H1 (cell line): Measurements from ENCODE around the gene ZNF609. TPM values are rescaled to one million over a fixed set of nuclear protein-coding genes. Genes with fewer than 3 reads are reported as not detected.

Experiments used
- CTBP2 ChIP-seq: IDR thresholded peaks from 2 replicates; pipeline ENCODE4 v1.7.0; 2011; ENCODE audit warnings: borderline replicate concordance, mild to moderate bottlenecking, moderate library complexity, mixed read lengths, low read length; ENCODE audit not compliant: insufficient read depth, insufficient read length
- EGR1 ChIP-seq: IDR thresholded peaks from 2 replicates; pipeline ENCODE4 v1.6.1; 2011; ENCODE audit warnings: low read depth, low read length, borderline replicate concordance
- NANOG ChIP-seq: IDR thresholded peaks from 2 replicates; pipeline ENCODE4 v1.6.1; 2011; ENCODE audit warnings: low read length, low read depth, mild to moderate bottlenecking, inconsistent platforms; ENCODE audit not compliant: insufficient read depth, poor library complexity, severe bottlenecking
- POU5F1 ChIP-seq: IDR thresholded peaks from 2 replicates; pipeline ENCODE4 v1.6.1; 2011; ENCODE audit warnings: low read depth, mild to moderate bottlenecking, low read length, moderate library complexity
- SUZ12 ChIP-seq: fragments of 200-600 bp; sonication (generic); IDR thresholded peaks from 2 replicates; pipeline ENCODE4 v1.6.1; 2012; ENCODE audit warnings: mild to moderate bottlenecking, inconsistent platforms, low read length, moderate library complexity, mixed read lengths
- TCF12 ChIP-seq: IDR thresholded peaks from 2 replicates; pipeline ENCODE4 v1.6.1; 2011; ENCODE audit warnings: low read depth, mild to moderate bottlenecking, low read length
- polyA plus RNA-seq, 7 experiments: library from polyadenylated mRNA; depleted of rRNA in 3 of 7; stranded (reverse) in 5 of 7; unstranded in 2 of 7; fragments of >200 nt in 5 of 7; fragments of 200-250 nt in 2 of 7; gene quantifications; 1 replicate in 5 of 7; 2 replicates in 1 of 7; 4 replicates in 1 of 7; pipeline versions ENCODE4 v1.2.1 to v1.2.3, GENCODE V29; 2011 to 2013; ENCODE audit warnings: missing spikeins in 2 of 7, mixed read lengths in 2 of 7
- total RNA-seq: library from RNA; stranded (reverse); fragmentation: NEBNext Ultra II Directional; extraction: Animal tissue kit (Norgen Biotek cat#: 25700); gene quantifications from 2 replicates; pipeline ENCODE4 v1.2.1, GENCODE V29; 2021
- TF ChIP-seq, protein P1 (sequence below): fragments of 300-600 bp; sonication (generic); IDR thresholded peaks from 2 replicates; pipeline ENCODE4 v1.7.1; 2012; ENCODE audit warnings: low read length, moderate library complexity, mild to moderate bottlenecking, inconsistent platforms; ENCODE audit not compliant: insufficient replicate concordance

Gene ZNF609
- total and polyA plus RNA-seq, 2 of the 8 experiments (the other 6 are each of a cell fraction or from before 2014, with no cell fraction given): 15.5 to 47.8 TPM

- TF ChIP-seq, protein P1, sequence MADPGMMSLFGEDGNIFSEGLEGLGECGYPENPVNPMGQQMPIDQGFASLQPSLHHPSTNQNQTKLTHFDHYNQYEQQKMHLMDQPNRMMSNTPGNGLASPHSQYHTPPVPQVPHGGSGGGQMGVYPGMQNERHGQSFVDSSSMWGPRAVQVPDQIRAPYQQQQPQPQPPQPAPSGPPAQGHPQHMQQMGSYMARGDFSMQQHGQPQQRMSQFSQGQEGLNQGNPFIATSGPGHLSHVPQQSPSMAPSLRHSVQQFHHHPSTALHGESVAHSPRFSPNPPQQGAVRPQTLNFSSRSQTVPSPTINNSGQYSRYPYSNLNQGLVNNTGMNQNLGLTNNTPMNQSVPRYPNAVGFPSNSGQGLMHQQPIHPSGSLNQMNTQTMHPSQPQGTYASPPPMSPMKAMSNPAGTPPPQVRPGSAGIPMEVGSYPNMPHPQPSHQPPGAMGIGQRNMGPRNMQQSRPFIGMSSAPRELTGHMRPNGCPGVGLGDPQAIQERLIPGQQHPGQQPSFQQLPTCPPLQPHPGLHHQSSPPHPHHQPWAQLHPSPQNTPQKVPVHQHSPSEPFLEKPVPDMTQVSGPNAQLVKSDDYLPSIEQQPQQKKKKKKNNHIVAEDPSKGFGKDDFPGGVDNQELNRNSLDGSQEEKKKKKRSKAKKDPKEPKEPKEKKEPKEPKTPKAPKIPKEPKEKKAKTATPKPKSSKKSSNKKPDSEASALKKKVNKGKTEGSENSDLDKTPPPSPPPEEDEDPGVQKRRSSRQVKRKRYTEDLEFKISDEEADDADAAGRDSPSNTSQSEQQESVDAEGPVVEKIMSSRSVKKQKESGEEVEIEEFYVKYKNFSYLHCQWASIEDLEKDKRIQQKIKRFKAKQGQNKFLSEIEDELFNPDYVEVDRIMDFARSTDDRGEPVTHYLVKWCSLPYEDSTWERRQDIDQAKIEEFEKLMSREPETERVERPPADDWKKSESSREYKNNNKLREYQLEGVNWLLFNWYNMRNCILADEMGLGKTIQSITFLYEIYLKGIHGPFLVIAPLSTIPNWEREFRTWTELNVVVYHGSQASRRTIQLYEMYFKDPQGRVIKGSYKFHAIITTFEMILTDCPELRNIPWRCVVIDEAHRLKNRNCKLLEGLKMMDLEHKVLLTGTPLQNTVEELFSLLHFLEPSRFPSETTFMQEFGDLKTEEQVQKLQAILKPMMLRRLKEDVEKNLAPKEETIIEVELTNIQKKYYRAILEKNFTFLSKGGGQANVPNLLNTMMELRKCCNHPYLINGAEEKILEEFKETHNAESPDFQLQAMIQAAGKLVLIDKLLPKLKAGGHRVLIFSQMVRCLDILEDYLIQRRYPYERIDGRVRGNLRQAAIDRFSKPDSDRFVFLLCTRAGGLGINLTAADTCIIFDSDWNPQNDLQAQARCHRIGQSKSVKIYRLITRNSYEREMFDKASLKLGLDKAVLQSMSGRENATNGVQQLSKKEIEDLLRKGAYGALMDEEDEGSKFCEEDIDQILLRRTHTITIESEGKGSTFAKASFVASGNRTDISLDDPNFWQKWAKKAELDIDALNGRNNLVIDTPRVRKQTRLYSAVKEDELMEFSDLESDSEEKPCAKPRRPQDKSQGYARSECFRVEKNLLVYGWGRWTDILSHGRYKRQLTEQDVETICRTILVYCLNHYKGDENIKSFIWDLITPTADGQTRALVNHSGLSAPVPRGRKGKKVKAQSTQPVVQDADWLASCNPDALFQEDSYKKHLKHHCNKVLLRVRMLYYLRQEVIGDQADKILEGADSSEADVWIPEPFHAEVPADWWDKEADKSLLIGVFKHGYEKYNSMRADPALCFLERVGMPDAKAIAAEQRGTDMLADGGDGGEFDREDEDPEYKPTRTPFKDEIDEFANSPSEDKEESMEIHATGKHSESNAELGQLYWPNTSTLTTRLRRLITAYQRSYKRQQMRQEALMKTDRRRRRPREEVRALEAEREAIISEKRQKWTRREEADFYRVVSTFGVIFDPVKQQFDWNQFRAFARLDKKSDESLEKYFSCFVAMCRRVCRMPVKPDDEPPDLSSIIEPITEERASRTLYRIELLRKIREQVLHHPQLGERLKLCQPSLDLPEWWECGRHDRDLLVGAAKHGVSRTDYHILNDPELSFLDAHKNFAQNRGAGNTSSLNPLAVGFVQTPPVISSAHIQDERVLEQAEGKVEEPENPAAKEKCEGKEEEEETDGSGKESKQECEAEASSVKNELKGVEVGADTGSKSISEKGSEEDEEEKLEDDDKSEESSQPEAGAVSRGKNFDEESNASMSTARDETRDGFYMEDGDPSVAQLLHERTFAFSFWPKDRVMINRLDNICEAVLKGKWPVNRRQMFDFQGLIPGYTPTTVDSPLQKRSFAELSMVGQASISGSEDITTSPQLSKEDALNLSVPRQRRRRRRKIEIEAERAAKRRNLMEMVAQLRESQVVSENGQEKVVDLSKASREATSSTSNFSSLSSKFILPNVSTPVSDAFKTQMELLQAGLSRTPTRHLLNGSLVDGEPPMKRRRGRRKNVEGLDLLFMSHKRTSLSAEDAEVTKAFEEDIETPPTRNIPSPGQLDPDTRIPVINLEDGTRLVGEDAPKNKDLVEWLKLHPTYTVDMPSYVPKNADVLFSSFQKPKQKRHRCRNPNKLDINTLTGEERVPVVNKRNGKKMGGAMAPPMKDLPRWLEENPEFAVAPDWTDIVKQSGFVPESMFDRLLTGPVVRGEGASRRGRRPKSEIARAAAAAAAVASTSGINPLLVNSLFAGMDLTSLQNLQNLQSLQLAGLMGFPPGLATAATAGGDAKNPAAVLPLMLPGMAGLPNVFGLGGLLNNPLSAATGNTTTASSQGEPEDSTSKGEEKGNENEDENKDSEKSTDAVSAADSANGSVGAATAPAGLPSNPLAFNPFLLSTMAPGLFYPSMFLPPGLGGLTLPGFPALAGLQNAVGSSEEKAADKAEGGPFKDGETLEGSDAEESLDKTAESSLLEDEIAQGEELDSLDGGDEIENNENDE: no peak
- no peak for TF ChIP-seq POU5F1
- TF ChIP-seq TCF12: no peak
- no peak for TF ChIP-seq SUZ12
- no peak for TF ChIP-seq NANOG
- TF ChIP-seq CTBP2: no peak
- no peak for TF ChIP-seq EGR1
- TF ChIP-seq, all 59 proteins: peak for 0
Observed at GRCh38 chr15:64619880-64620839, 159.8 kb downstream of the ZNF609 start (continued).
